IMR-90 (cell line): ENCODE results near the gene BCL11B. TPM values are rescaled to one million over a fixed set of nuclear protein-coding genes. Genes with fewer than 3 reads are reported as not detected.

ENCODE experiments used
- ATAC-seq: fragments of 200-7000 bp; cut with Tn5 transposase; 2 replicates; pipeline ENCODE4 v1.9.1; 2020; ENCODE audit warnings: low read depth, mild to moderate bottlenecking, moderate library complexity
- BruUV-seq: library from RNA; stranded (reverse); fragments of 400-500 nt; replicated peaks from 2 replicates; lab custom pipeline; 2021; lab: Mats Ljungman, UMichigan
- CTCF ChIA-PET: fragments of 300-600 bp; formaldehyde crosslinking; extraction: SDS; loops from one replicate; lab custom pipeline; 2021; ENCODE audit warnings: antibody characterized with exemption; lab: Yijun Ruan, JAX
- POLR2A ChIA-PET: fragments of 300-600 bp; sonication (Branson Sonifier 250); formaldehyde crosslinking; loops from one replicate; lab custom pipeline; 2022; ENCODE audit warnings: antibody characterized with exemption; ENCODE audit not compliant: unreplicated experiment; lab: Charles Lee
- DNase-seq: peaks from one replicate; pipeline ENCODE4 v3.0.0; 2013
- H2AFZ ChIP-seq: replicated peaks from 2 replicates; pipeline ENCODE3; 2013; ENCODE audit warnings: low read length, mild to moderate bottlenecking; ENCODE audit not compliant: poor library complexity
- H2AK5ac ChIP-seq: 2 replicates; pipeline ENCODE4 v1.6.1; 2013; ENCODE audit warnings: low read depth, low read length, inconsistent platforms
- H2AK9ac ChIP-seq: replicated peaks from 2 replicates; pipeline ENCODE3; 2013; ENCODE audit warnings: mild to moderate bottlenecking, low read depth, low read length, moderate library complexity; ENCODE audit not compliant: poor library complexity
- H2BK120ac ChIP-seq: 2 replicates; pipeline ENCODE4 v1.6.1; 2013; ENCODE audit warnings: low read depth, low read length, inconsistent platforms
- H2BK15ac ChIP-seq: 3 replicates; pipeline ENCODE4 v1.6.1; 2013; ENCODE audit warnings: low read depth, low read length, inconsistent platforms
- H2BK20ac ChIP-seq: 2 replicates; pipeline ENCODE4 v1.6.1; 2013; ENCODE audit warnings: low read depth, mild to moderate bottlenecking, inconsistent platforms, low read length, moderate library complexity
- H2BK5ac ChIP-seq: 2 replicates; pipeline ENCODE4 v1.6.1; 2013; ENCODE audit warnings: mild to moderate bottlenecking, low read depth, low read length, inconsistent platforms; ENCODE audit not compliant: poor library complexity, severe bottlenecking
- H3K14ac ChIP-seq: replicated peaks from 2 replicates; pipeline ENCODE4 v1.6.1; 2013; ENCODE audit warnings: low read depth, low read length, inconsistent platforms
- H3K18ac ChIP-seq: 2 replicates; pipeline ENCODE4 v1.6.1; 2013; ENCODE audit warnings: low read depth, low read length, control low read depth
- H3K23ac ChIP-seq: 2 replicates; pipeline ENCODE4 v1.6.1; 2013; ENCODE audit warnings: low read depth, low read length, inconsistent platforms
- H3K27ac ChIP-seq: 2 replicates; pipeline ENCODE4 v1.5.1; 2013; ENCODE audit warnings: mild to moderate bottlenecking, control low read depth, low read length; ENCODE audit not compliant: insufficient read depth
- H3K27me3 ChIP-seq: 2 replicates; pipeline ENCODE4 v1.6.1; 2013; ENCODE audit warnings: low read length; ENCODE audit not compliant: control insufficient read depth, insufficient read depth
- H3K36me3 ChIP-seq: 2 replicates; pipeline ENCODE4 v1.6.1; 2013; ENCODE audit warnings: low read length, mixed read lengths; ENCODE audit not compliant: control insufficient read depth, insufficient read depth
- H3K4ac ChIP-seq: 2 replicates; pipeline ENCODE4 v1.6.1; 2013; ENCODE audit warnings: low read depth, low read length, inconsistent platforms
- H3K4me1 ChIP-seq: 2 replicates; pipeline ENCODE4 v1.6.1; 2013; ENCODE audit warnings: low read length, mixed read lengths; ENCODE audit not compliant: control insufficient read depth, insufficient read depth
- H3K4me2 ChIP-seq: 2 replicates; pipeline ENCODE4 v1.6.1; 2013; ENCODE audit warnings: low read depth, mild to moderate bottlenecking, control low read depth, low read length, moderate library complexity
- H3K4me3 ChIP-seq: 2 replicates; pipeline ENCODE4 v1.5.1; 2013; ENCODE audit warnings: low read depth, mild to moderate bottlenecking, control low read depth, low read length, moderate library complexity; ENCODE audit not compliant: insufficient read depth
- H3K56ac ChIP-seq: 2 replicates; pipeline ENCODE4 v1.6.1; 2013; ENCODE audit warnings: low read length, inconsistent platforms; ENCODE audit not compliant: insufficient read depth; ENCODE audit errors: extremely low read depth
- H3K79me1 ChIP-seq, 2 experiments: 2 replicates each; pipeline ENCODE4 v1.6.1; 2013; ENCODE audit warnings: low read length in 2 of 2, inconsistent platforms in 1 of 2, low read depth in 1 of 2
- H3K9ac ChIP-seq: 2 replicates; pipeline ENCODE4 v1.6.1; 2013; ENCODE audit warnings: low read depth, low read length, control low read depth
- H3K9me1 ChIP-seq: 2 replicates; pipeline ENCODE4 v1.6.1; 2013; ENCODE audit warnings: low read length, inconsistent platforms; ENCODE audit not compliant: insufficient read depth
- H3K9me3 ChIP-seq: 2 replicates; pipeline ENCODE4 v1.6.1; 2013; ENCODE audit warnings: low read length; ENCODE audit not compliant: control insufficient read depth, insufficient read depth
- H4K20me1 ChIP-seq: 2 replicates; pipeline ENCODE4 v1.6.1; 2013; ENCODE audit warnings: low read length, inconsistent platforms; ENCODE audit not compliant: insufficient read depth
- H4K5ac ChIP-seq: 2 replicates; pipeline ENCODE4 v1.6.1; 2013; ENCODE audit warnings: mild to moderate bottlenecking, low read depth, low read length, control low read depth
- H4K8ac ChIP-seq, 2 experiments: 2 replicates each; pipeline ENCODE4 v1.6.1; 2013; ENCODE audit warnings: low read depth in 2 of 2, low read length in 2 of 2, control low read depth in 1 of 2, inconsistent platforms in 1 of 2
- H4K91ac ChIP-seq: 2 replicates; pipeline ENCODE4 v1.6.1; 2013; ENCODE audit warnings: low read depth, low read length, inconsistent platforms; ENCODE audit not compliant: insufficient read depth
- CEBPB ChIP-seq: IDR thresholded peaks from 2 replicates; pipeline ENCODE4 v1.6.1; 2012; ENCODE audit warnings: low read depth, low read length, improper control_type of control experiment
- CHD1 ChIP-seq: IDR thresholded peaks from 2 replicates; pipeline ENCODE4 v1.6.1; 2012; ENCODE audit warnings: low read depth, low read length, improper control_type of control experiment
- SMC3 ChIP-seq: fragments of 150-350 bp; IDR thresholded peaks from 2 replicates; pipeline ENCODE4 v1.6.1; 2016; ENCODE audit warnings: low read depth, mild to moderate bottlenecking, antibody characterized with exemption, low read length, moderate library complexity
- WGBS, 2 experiments: methylation state at CpG; one replicate each; pipeline versions ENCODE4 v1.1.5 to v1.1.7; 2013; ENCODE audit warnings: missing lambda C conversion rate in 2 of 2; ENCODE audit not compliant: insufficient read length in 1 of 2; ENCODE audit errors: extremely low coverage in 2 of 2; 5-methylcytosine and 5-hydroxymethylcytosine counted together
- dilution Hi-C: fragments of 300-500 bp; cut with HindIII; formaldehyde crosslinking; loops from one replicate; pipeline ENCODE4 v1.14.3; 2018; ENCODE audit warnings: low sequenced_read_pairs; ENCODE audit not compliant: unreplicated experiment
- in situ Hi-C: fragments of 300-500 bp; cut with MboI; formaldehyde crosslinking; loops from 3 replicates; pipeline ENCODE4 v1.14.3; 2019; ENCODE audit warnings: low sequenced_read_pairs, inconsistent platforms, mixed read lengths
- intact Hi-C: fragments of 100-400 bp; cut with micrococcal nuclease; formaldehyde crosslinking; loops from 2 replicates; pipeline ENCODE4 v1.10.0; 2022
- polyA plus RNA-seq, 3 experiments: library from polyadenylated mRNA; depleted of rRNA; stranded (reverse); fragments of >200 nt; gene quantifications; 2 replicates each; pipeline ENCODE4 v1.2.3, GENCODE V29; 2012; ENCODE audit warnings: low replicate concordance in 1 of 3
- total RNA-seq: library from RNA; depleted of rRNA; stranded (reverse); fragments of >200 nt; gene quantifications from 2 replicates; pipeline ENCODE4 v1.2.3, GENCODE V29; 2012

Gene BCL11B
- total and polyA plus RNA-seq, 2 of the 4 experiments (the other 2 are of a cell fraction) = under 0.01 TPM; not detected in 1

DNA sequence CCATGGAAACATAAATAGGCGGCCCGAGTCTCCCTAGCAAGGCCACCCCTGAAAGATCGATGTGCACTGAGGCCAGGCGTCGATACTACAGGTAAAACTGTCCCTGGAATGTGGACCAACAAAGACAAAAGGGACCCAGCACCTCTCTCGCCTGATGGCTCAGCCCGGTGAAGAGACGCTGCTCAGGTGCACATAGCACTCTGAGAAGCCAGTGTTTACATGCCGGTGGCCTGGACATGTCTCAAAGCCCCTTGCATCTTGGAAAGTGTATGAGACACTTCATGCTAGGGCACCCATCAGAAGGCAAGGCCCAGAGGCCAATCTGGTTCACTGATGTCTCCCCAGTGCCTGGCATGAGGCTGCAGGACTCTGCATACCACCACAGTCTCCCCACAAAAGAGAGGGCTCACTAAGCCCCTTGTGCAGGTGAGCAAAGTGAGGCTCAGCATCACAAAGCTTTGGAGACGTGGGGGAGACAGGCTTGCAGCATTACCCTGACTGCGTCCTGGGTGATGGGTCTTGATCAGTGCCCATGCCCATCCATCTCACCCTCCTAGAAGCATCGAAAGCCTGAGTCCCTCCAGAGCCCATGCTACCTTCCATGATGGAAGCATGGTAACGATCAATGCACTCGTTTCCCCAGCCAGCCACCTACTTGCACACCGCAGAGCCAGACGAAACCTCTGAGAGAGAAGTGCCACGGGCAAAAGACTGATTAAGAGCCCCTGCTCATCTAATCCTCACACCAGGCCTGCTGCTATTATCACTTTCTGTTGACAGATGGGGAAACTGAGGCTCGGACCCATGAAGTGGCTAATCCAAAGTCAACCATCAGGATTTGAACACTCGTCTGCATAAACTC lies 16.1 kb downstream of the BCL11B start:
- H4K8ac ChIP-seq = no peak overlapping the region
- intact Hi-C loops = no loop called here
- H3K4ac ChIP-seq = no peak overlapping the region
- no peak overlapping the region for H2BK15ac ChIP-seq
- ATAC-seq (no peak), DNase-seq (no peak)
- TF ChIP-seq CHD1 = no peak
- TF ChIP-seq CEBPB = no peak
- no peak for TF ChIP-seq SMC3
- no peak overlapping the region for H3K4me2 ChIP-seq
- no peak overlapping the region for H2AK5ac ChIP-seq
- no peak overlapping the region for H2AFZ ChIP-seq
- H3K56ac ChIP-seq = no peak overlapping the region
- in situ Hi-C loops = no loop called here
- no peak overlapping the region for H3K23ac ChIP-seq
- H3K9ac ChIP-seq = no peak overlapping the region
- no peaks in the 10 kb centered on the region for H3K9me1 ChIP-seq
- H3K9me3 ChIP-seq = no peaks in the 10 kb centered on the region
- H2BK20ac ChIP-seq = no peak overlapping the region
- WGBS, 2 experiments = 56% methylated on average over 13 of the region's 19 CpGs; no CpG with 5 or more reads in 1 of the 2 experiments
- H3K27me3 ChIP-seq = peaks cover 6% of the 10 kb centered on the region
- BruUV-seq = no TSS peak
- no peak overlapping the region for H2BK5ac ChIP-seq
- ChIA-PET CTCF (no interaction called here), POLR2A (no interaction called here)
- no peaks in the 10 kb centered on the region for H3K4me1 ChIP-seq
- H3K27ac ChIP-seq = no peak overlapping the region
- H3K14ac ChIP-seq = no peak overlapping the region
- dilution Hi-C loops = no loop called here
- no peak overlapping the region for H4K5ac ChIP-seq
- no peak overlapping the region for H3K4me3 ChIP-seq
- H3K79me1 ChIP-seq = no peaks in the 10 kb centered on the region
- H2AK9ac ChIP-seq = no peak overlapping the region
- H2BK120ac ChIP-seq = no peak overlapping the region
- H3K36me3 ChIP-seq = no peaks in the 10 kb centered on the region
- H3K18ac ChIP-seq = no peak overlapping the region
- no peak overlapping the region for H4K91ac ChIP-seq
- no peaks in the 10 kb centered on the region for H4K20me1 ChIP-seq
